Measurements from ENCODE around the gene MMP24.
"Not testable (repeated sequence)": the region's sequence is repeated elsewhere in the genome, so short reads cannot be mapped to it uniquely, and the experiment has no call there.

MMP24 gene

DNA sequence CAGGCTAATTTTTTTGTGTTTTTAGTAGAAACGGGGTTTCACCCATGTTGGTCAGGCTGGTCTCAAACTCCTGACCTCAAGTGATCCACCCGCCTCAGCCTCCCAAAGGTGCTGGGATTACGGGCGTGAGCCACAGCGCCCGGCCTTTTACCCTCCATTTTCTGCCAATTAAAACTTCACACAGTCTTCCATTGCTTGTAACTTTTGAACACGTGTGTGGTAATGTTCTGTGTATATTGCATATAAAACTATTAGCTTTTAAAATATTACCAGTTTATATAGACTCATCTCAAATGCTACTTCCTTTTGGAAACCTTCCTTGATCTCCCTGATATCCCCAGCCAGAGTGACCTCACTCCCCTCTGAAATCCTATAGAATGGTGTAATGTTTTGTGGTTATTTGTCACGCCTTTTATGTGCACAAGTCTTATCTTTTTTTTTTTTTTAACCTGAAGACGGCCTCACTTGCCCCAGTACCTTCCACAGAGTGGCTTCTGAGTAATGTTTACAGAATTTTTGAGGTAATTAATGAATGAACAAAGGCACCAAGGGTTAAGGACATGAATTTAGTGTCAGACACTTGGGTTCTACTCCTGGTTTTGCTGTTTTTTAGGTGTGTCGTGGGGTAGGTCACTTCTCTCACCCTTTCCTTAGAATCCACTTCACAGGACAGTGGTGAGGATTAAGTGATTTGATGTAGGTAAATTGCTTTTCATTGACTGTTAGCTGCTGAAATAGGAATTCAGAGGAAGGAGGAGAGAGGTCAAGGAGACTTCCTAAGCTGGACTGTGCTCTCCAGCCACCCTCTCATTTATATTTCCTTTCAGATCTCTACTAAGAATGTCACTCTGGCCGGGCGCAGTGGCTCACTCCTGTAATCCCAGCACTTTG is 11.2 kb upstream of the MMP24 start:
- in situ Hi-C loops (cut with MboI; ENCODE audit: low sequenced_read_pairs), result no loop called here

DNA sequence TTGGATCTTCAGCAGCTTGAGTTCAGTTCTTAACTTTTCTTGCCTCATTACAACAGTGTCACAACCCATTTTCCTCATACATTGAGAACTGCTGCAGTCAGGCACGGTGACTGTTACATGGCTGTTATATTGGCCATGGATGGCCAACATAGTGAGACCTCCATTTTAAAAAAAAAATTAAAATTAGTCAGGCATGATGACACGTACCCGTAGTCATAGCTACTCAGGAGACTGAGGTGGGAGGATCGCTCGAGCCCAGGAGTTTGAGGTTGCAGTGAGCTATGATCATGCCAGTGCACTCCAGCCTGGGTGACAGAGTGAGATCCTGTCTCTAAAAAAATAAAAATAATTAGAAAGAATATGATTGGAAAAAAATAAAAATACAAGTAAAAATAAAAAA is 9.9 kb upstream of the MMP24 start:
- in situ Hi-C loops (cut with MboI; ENCODE audit: low sequenced_read_pairs), result no loop called here

DNA sequence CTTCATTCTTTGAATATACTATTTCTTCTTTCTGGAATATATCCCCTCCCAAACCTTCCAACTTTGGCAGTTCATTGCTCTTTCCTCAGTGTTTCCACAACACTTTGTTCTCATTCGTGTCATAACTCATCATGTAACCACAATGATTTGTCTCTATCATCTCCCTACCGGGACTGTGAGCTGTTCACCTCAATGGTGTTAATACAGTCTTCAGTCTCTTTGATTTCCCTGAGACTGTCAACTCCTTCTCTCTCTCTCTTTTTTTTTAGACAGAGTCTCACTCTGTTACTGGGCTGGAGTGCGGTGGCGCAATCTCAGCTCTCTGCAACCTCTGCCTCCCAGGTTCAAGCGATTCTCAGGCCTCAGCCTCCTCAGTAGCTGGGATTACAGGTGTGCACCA is 2.5 kb upstream of the MMP24 start:
- in situ Hi-C loops (cut with MboI; ENCODE audit: low sequenced_read_pairs), result no loop called here

DNA sequence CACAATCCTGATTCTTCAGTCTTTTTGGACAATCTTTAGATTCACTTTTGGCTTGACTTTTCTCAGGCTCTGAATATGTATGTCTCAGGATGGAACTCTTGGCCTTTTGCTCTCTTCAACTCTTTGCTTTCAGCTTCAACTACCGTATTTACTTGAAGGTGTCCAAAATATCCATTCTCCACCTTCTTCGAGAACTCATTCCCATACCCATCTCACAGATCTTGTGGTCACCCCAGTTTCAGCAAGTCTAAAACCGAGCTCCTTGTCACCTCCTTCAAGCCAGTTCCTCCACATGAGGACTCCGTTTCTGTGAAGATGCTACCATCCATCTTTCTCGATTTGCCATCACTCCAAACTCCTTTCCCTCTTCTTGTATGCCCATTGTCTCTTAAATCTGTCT is 2.0 kb upstream of the MMP24 start:
- in situ Hi-C loops (cut with MboI; ENCODE audit: low sequenced_read_pairs), result no loop called here

DNA sequence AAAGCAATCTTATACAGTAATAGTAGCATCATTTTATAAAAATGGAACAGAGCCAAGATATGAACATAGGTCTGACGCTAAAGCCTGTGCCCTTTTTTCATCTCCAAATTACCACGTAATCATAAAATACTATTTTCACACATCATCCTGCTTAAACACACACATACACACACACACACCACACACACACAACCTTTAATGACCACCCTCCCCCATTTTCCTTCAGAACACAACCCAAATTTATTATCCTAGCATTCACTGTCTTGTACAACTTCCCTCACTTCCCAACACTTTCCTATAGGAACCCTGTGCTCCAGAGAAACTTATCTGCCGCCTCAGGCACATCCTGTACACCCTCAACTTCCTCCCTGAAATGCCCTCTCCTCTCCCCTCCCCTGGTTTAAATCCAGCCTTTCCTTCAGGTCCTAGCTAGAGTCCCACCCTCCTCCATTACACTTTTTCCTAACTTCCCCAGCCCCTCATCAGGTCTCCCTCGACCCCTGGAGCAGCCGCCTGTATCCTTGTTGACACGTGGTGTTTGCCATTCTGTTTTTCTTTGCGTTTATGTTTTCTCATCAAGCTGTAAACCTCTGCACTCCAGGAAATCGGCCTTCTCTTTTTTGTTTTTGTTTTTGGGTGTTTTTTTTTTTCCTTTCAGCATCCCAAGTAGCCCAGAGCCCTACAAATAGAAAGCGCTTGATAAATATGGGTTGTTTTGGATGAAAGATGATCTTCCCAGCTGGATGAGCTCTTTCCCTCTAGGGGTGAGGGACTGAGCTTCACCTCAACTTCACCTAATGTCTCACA is 968 bp upstream of the MMP24 start:
- in situ Hi-C loops (cut with MboI; ENCODE audit: low sequenced_read_pairs), result no loop called here

DNA sequence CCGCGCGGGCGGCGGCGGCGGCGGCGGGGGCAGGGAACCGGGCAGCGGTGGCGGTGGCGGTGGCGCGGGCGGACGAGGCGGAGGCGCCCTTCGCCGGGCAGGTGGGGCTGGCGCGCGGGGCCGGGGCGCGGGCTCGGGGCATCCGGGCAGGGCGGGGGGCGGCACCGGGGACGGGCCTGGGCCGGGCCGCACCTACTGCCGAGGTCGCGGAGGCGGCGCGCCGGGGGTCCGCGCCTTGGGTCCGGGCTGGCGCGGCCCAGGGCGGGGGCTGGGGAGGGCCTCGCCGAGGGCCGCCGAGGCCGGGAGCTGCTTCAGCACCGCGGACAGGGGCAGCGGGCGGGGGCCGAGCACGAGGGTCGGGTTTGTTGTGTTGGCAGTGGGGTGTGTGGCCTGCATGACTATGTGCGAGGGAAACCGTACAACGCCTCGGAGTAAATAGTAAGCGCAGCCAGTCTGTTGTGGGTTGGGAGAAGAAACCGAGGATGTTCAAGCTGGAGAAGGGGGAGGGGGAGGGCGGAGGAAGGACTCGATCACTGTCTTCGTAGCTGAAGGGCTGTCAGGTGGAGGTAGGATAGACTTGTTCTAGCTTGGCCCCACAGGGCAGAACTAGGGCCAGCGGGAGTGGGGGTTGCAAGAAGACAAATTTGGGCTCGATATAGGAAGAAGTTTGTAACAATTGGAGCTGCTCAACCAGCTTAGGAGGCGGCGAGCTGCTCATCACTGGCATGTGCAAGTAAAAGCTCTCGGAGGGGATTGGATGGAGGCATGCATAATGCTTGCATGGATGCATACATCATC is 593 bp downstream of the MMP24 start:
- in situ Hi-C loops (cut with MboI; ENCODE audit: low sequenced_read_pairs), result no loop called here

DNA sequence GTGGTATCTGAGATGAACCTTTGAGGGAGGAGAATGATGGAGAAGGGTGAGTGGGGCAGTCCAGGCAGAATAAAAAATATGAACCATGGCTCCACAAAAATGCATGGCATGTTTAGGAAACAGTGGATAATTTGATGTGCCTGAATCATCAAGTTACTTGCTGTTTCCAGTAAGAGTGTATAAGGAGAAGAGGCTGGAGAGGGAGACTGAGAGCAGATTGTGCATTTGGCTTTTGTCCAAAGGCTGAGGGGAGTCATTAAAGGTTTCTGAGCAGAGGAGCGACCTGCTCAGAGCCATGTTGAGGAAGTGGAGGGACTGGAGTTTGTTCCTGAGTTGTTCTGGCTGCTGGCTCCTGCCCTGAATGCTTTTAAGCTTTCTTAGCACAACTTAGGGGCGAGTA is 6.1 kb downstream of the MMP24 start:
- in situ Hi-C loops (cut with MboI; ENCODE audit: low sequenced_read_pairs), result no loop called here

DNA sequence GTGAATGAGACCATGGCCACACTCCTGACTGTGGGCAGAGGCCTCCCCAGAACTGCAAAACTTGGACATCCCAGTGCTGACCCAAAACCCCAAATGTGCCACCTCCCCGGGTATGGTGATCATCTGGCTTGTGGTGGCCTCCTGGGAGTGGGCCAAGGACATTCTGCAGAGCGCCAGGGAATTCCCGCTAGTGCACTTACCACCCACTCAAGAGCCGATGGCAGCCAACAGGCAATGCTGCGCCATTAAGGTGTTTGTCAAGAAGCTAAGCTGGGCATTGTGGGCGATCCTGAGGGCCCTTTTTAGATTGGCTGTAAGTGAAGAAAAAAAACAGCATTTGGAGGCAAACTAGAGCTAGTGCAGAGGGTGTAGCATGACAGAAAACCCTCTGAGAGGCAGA is 9.4 kb downstream of the MMP24 start:
- in situ Hi-C loops (cut with MboI; ENCODE audit: low sequenced_read_pairs), result no loop called here

DNA sequence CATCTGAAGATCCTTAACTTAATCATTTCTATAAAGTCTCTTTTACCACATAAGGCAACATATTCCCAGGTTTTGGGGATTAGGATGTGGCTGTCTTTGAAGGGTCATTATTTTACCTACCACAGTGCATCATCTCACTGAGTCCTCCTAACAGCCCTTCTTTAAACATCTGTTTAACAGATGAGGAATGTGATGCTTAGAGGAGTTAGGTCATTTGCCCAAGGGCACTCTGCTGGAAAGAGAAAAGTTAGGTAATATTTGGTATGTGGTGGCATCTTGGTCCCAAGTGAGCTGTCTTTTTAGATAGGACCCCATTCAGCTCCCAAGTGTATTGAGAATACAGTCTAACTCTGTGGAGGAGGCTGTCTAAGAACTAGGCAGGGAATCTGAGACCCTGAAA is 11.0 kb downstream of the MMP24 start:
- in situ Hi-C loops (cut with MboI; ENCODE audit: low sequenced_read_pairs), result no loop called here

DNA sequence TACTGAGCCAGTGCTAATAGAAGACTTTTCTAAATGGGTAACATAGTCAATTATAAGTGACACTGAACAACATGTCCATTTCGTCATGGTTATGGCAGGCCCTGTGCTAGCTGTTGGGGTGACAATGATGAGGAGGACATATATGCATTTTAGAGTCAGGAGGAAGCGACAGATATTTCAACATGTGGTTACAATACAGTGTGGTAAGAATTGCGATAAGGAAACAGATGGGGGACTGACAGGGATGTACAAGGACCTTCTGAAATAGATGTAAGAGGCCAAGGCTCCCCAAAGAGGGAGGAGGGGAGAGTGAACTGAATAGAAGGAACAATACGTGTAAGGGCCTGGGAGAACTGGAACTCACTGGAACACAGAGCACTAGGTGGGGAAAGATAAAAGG is 11.7 kb downstream of the MMP24 start:
- in situ Hi-C loops (cut with MboI; ENCODE audit: low sequenced_read_pairs), result no loop called here

DNA sequence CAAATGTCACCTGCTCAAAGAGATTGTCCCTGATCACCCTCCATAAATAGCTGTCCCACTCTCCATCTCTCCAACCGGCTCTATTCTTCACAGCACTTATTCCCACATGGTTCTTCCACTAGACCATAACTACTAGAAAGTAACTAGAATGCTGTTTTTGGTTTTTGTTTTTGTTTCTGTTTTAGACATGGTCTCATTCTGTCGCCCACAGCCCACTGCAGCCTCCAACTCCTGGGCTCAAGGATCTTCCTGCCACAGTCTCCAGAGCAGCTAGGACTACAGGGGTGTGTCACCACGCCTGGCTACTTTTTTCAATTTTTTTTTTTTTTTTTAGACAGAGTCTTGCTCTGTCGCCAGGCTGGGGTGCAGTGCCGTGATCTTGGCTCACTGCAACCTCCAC is 12.2 kb downstream of the MMP24 start:
- in situ Hi-C loops (cut with MboI; ENCODE audit: low sequenced_read_pairs), result no loop called here

DNA sequence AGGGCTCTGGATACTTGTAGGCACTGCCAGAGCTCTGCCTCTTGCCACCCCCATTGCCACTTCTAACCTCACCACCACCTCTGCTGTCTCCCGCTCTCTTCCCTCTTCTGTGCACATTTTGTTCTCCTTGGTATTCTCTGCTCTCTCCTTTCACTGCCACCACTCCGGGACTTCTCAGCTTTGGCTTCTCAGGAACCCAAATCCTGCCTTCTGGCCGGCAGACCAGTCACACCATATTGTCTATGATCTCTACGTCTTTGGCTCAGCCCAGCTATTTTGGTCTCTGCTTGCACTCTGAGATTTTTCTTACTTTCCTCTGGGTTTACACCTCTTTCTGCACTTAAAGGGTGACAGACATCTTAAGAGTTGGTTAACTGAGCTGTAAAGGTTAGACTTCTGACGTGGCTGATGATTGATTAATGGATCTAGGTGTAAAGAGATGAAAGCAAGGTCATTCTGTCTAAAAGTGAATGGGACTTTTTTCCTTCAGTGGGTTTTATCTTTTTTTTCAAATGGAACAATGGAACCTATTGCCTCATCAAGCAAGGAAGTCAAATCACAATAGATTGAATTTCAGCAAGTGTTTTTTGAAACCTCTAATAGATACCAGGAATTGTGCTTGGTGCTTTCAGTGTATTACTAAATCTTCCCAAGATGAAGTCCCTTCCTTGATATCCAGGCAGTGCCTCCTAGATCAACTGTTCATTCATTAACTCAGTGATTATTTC is 13.8 kb downstream of the MMP24 start:
- in situ Hi-C loops (cut with MboI; ENCODE audit: low sequenced_read_pairs), result no loop called here

DNA sequence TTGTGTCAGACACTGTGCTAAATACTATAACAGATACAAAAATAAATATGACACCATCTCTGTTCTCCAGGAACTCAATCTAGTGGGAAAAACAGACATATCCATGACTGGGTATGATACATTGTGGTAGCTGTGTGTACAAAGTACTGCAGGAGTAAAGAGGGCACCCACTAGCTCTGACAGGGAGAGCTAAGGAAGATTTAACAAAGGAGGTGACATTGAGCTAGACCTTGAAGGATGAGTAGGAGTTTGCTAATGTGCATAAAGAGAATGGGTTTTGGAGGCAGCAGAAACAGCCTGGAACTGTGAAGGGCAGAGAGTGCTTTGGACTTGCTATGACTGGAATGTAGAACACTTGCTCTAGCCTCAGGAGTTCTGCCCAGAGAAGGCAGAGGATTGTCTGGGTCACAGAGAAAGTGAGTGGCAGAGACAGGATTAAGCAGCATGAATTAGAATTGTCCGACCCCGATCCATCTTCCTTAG is 14.4 kb downstream of the MMP24 start:
- in situ Hi-C loops (cut with MboI; ENCODE audit: low sequenced_read_pairs), result no loop called here

DNA sequence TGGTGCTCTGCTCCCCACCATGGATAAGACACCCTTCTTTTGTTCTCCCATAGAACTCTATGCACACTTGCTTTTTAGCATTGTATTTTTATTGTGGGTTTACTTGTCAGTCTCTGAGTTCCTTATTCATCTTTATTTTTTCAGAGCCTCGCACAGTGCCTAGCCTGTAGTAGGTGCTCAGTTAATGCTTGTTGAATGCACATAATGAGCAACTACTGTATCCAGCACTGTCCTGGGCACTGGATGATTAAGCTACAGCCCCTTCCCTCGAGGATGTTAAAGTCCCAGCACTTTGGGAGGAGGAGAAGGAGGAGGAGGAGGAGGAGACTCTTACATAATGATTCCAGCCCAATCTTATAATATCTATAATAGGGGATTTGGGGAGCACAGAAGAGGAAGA is 16.8 kb downstream of the MMP24 start:
- in situ Hi-C loops (cut with MboI; ENCODE audit: low sequenced_read_pairs), result no loop called here

DNA sequence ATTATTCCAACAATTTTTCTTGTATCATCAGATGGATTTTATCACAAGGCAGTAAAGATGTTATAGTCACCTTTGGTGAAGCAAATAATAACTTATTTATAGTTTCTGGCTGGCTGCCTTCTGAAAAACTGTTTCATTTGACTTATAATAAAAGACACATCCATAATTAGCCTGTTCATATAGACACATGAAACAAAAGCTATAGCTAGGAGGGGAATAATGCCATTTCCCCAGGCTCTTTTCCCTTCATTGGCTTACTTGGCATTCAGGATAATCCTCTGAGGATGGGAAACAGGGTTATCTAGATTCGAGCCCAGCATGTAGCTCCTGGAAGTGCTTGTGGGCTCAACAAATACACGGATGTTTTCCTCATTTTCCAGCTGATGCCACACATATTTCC is 17.5 kb downstream of the MMP24 start:
- in situ Hi-C loops (cut with MboI; ENCODE audit: low sequenced_read_pairs), result no loop called here

DNA sequence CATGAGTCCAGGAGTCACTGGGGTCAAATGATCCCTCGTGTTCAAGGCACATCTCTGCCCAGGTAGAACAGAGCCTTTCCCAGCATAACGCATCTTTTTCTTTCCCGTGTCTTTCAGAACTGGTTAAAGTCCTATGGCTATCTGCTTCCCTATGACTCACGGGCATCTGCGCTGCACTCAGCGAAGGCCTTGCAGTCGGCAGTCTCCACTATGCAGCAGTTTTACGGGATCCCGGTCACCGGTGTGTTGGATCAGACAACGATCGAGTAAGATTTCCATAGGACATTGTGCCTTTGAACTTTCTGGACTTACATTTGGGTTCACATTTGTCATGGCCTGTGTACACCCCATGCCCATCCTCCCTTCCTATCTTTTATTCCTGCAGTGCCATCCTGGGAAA is 20.2 kb downstream of the MMP24 start:
- in situ Hi-C loops (cut with MboI; ENCODE audit: low sequenced_read_pairs), result no loop called here

DNA sequence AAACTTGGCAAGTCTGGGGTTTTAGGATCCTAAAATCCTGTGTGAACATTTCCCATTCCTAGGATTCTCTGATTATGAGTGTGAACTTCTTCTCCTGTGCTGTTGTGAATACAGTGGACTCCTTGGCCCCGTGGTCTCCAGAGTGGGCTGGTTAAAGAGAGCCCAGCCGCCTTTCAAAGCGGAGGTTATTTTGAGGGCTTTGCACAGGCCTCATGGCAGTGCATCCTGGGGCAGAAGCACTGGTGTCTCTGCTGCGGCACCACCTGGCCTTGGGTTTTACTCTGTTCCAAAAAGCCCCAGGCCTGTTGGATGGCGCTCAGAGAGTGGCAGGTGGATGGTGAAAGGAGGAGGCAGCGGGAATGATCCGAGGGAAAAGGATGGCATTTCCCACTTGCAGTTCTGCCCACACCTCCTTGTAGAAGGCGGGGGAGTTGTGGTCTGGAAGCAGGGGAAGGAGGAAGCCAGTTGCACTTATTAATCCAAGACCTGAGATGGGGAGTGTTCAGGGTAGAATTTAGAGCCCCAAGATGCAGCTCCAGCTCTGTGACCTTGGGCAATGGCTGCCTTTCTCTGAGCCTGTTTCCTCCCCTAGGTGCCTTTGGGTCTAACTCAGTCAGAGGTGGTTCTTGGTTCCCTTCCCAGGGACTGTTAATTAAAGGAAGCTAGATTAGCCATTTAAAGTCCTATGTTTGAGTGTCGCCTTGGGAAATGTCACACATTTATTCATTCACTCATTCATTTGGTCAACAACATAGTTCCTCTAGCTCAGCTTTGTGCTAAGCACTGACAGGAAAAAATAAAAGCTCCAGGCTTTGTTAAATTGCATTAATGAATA is 22.4 kb downstream of the MMP24 start:
- in situ Hi-C loops (cut with MboI; ENCODE audit: low sequenced_read_pairs), result no loop called here

DNA sequence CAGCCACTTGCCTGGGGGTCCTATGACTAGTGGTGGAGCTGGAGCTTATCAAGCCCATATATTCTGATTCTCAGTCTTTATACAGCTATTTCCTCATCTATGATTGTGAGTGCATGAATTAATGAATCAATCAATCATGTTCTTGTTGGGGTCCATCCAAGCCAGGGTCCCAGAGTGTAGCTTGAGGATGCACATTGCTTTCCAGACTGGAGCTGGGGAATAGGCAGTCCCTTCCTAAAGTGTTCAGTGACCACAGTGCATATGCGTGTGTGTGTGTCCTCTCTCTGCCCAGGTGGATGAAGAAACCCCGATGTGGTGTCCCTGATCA is 25.1 kb downstream of the MMP24 start:
- in situ Hi-C loops (cut with MboI; ENCODE audit: low sequenced_read_pairs), result no loop called here

DNA sequence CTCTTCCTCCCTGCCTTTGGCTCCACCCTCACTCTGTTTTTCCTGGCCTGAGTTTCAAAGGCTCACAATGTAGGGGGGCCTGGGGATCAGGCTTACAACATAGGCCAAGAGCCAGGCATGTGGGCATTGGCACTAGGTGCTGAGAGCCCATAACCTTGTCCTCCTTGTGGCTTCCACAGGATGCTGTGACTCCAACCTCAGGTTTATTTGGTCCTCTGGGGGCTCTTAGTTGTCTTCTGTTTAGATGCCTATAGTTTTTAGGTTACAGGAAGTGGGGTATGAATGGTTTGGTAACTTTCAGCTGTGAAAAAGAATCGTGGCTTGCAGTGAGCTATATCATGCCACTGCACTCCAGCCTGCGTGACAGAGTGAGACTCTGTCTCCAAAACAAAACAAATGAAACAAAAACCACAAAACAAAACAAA is 25.6 kb downstream of the MMP24 start:
- in situ Hi-C loops (cut with MboI; ENCODE audit: low sequenced_read_pairs), result no loop called here

DNA sequence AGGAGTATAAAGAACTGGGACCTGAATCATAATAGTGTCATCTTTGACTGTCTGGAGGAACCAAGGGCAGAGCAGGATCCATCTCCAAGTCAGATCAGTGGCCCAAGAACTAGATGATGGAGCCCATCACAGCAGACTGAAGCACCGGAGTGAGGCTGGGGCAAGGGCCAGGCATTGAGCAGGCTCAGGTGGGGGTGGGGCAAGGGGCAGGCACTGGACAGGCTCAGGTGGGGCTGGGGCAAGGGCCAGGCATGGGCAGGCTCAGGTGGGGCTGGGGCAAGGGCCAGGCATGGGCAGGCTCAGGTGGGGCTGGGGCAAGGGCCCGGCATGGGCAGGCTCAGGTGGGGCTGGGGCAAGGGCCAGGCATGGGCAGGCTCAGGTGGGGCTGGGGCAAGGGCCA is 26.1 kb downstream of the MMP24 start:
- in situ Hi-C loops (cut with MboI; ENCODE audit: low sequenced_read_pairs), result not testable (repeated sequence)
